GM11168 (cell line): Measurements from ENCODE around the gene BABAM2.
"Not testable (repeated sequence)": the region's sequence is repeated elsewhere in the genome, so short reads cannot be mapped to it uniquely, and the experiment has no call there.

Source experiments
- in situ Hi-C: fragments of 300-500 bp; cut with MboI; formaldehyde crosslinking; loops from one replicate; pipeline ENCODE4 v1.12.0; 2022; ENCODE audit warnings: low sequenced_read_pairs; ENCODE audit not compliant: unreplicated experiment

BABAM2 gene

DNA sequence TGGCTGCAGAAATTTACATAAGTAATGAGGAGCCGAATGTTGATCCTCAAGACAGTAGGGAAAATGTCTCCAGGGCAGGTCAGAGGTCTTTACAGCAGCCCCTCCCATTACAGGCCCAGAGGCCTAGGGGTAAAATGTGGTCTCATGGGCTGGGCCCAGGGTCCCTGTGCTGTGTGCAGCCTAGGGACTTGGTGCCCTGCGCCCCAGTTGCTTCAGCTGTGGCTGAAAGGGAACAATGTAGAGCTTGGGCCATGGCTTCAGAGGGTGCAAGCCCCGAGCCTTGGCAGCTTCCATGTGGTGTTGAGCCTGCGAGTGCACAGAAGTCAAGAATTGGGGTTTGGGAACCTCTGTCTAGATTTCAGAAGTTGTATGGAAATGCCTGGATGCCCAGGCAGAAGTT lies 77.5 kb downstream of the BABAM2 start:
- in situ Hi-C loops, result not testable (repeated sequence)

- in situ Hi-C loops, result not testable (repeated sequence)
These were observed 78.4 kb downstream of the BABAM2 start for GRCh38 chr2:27968957-27969356.

DNA sequence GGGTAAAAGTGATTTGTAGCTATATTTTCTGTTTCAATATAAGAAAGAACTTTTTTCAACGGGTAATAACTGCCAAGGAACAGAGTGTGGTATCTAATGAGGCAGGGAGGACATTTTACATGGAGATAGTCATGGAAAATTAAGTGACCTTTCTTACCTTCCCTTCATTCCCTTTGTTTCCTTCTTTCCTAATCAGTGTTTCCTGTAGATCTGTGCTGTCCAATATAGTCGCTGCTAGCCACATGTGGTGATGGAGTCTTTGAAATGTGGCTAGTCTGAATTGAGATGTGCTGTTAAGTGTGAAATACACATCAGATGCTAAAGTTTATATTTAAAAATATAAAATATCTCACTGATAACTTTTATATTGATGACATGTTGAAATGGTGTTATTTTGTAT lies 81.8 kb downstream of the BABAM2 start:
- in situ Hi-C loops, result no loop called here

DNA sequence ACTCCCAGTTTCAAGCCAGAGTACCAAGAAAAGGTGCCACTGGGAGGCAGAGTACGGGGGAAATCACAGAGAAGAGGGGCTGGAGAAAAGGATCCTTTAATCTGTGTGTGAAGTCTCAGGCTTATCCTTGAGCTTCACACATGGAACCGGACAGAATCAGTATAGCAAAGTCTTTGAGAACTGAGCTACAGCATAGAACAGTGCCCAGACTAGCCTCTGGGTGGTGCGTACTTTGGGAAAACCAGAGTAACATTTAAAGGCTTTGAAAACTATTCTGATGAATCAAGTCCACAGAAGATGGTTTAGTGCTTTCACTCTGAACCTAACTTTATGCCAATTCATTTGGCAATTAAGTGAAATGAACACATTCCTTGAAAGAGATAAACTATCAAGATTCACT lies 83.1 kb downstream of the BABAM2 start:
- in situ Hi-C loops, result no loop called here

DNA sequence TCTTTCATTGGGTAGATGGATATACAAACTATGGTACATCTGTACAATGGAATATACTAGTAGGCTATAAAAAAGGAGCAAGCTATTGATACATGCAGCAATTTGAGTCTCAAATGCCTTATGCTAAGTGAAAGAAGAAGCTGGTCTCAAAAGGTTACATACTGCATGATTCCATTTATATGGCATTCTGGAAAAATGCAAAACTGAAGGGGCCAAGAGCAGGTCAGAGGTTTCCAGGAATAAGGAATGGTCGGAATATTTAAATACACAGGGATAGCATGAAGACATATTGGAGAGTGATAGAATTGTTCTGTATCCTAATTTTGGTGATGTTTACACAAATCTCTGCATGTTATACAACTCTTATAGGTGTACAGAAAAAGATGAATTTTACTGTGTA lies 85.8 kb downstream of the BABAM2 start:
- in situ Hi-C loops, result no loop called here

DNA sequence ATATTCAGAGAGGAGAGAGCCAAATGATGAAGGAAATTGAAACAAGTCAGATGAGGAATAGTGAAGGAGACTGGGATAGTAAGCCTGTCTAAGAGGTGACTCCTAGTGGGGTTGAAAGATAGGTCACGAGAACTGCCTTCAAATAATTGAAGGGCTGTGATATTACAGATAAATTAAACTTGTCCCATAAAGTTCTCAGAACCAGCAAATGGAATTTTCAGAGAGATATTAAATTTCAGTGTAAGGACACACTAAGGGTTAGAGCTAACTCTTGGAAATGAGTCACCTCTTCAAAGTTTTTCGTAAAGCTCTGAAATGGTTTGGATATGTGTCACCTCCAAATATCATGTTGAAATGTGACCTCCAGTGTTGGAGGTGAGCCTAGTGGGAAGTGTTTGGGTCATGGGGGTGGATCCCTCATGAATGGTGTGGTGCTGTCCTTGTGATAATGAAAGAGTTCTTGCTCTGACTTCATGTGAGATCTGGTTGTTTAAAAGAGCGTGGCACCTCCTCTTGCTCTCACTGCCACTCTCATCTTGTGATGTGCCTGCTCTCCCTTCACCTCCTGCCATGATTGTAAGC lies 87.3 kb downstream of the BABAM2 start:
- in situ Hi-C loops, result no loop called here

DNA sequence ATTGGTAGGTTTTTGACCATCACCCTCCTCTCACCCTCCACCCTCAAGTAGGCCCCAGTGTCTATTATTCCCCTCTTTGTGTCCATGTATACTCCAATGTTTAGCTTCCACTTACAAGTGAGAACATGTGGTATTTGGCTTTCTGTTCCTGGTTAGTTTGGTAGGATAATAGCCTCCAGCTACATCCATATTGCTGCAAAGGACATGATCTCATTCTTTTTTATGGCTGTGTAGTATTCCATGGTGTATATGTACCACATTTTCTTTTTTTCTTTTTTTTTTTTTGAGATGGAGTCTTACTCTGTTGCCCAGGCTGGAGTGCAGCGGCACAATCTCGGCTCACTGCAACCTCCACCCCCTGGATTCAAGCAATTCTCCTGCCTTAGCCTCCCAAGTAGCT lies 88.2 kb downstream of the BABAM2 start:
- in situ Hi-C loops, result not testable (repeated sequence)

DNA sequence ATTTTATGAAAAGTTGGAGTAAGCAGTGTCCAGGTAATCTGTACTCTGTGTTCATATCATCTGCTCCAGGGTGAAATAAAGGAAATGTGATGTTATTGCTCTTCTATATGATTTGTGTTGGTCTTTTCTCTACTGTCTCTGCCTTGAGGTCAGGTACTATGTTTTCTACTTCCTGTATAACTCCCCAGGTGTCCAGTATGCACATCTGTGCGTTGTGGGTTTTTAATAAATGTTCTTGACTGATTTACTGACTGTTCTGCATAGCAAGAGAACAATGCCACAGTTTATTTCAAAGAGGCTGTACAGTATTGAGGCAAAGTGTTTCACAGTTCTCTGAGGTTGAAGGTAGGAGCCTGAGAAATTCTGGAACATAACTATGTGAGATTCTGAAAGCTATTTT lies 89.7 kb downstream of the BABAM2 start:
- in situ Hi-C loops, result no loop called here

DNA sequence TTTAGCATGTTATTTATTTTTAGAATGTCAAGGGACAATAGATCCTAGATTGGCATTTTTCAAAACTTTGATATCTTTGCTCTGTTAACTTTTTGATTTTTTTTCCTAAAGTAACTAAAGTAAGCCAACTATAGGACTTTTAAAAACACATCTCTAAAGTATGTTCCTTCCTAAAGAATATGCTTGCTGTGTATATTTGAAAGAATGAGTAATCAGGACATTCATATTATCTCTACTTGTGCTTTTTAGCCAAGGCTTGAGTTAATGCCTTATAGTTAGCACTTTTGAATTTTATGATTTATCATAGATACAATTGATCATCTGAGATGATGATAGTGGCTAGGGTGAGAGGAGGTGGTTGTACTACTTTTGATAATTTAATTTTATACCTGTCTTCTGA lies 93.6 kb downstream of the BABAM2 start:
- in situ Hi-C loops, result no loop called here

DNA sequence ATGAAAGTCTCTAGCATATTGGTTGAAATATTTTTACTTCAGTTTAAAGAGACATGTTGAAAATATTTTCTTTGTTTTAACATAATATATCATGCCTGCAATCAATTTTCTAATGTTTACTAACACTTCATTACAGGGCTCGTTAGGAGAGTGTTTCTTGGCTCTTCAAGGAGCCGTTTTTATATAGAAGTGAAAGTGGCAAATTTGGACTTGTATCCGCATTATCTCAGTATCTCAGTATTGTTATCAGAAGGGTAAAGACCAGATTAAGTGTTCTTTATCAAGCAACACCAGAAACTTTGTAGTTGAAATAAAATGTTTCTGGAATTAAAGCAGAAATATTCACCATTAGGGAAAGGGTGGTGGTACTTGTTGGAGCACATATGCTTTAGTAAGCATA lies 97.8 kb downstream of the BABAM2 start:
- in situ Hi-C loops, result no loop called here

DNA sequence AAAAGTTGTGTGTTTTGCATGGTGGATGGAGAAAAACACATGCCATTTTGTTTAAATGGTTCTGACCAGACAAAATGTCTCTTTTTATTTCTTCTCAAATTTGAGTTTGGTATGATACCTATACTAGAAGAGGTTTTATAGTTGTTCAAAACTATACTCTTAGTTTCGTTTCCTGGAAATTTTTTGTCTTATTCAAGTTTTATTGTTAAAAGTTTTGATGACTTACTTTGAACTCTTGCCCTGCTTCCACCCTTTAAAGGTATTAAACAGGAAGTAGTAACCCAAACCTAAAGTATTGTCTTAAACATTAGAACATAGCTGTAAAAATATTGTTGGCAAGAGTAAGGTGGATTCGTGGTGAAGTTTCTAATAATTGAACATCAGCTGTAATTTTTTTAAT lies 98.2 kb downstream of the BABAM2 start:
- in situ Hi-C loops, result no loop called here

- in situ Hi-C loops, result no loop called here
These were observed 98.6 kb downstream of the BABAM2 start for GRCh38 chr2:27989149-27989548.

- in situ Hi-C loops, result no loop called here
These were observed 99.6 kb downstream of the BABAM2 start for GRCh38 chr2:27990030-27990590.

DNA sequence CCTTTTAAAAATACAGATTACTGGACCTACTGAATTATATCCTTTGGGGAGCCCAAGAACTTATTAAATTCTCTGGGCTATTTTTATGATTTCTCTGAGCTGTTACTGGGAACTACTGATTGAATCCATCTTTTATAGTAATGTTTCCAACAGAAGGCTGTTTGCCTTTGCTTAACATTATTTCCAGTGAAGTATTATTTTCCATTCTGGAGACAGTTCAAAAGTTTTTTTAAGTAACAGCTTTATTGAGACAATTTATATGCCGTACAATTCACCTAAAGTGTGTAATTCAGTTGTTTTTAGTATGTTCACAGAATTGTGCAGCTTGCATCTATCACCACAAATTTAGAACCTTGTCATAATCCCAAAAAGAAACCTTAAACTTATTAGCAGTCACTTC lies 100.6 kb downstream of the BABAM2 start:
- in situ Hi-C loops, result no loop called here

- in situ Hi-C loops, result no loop called here
These were observed 102.4 kb downstream of the BABAM2 start for GRCh38 chr2:27992787-27993401.

DNA sequence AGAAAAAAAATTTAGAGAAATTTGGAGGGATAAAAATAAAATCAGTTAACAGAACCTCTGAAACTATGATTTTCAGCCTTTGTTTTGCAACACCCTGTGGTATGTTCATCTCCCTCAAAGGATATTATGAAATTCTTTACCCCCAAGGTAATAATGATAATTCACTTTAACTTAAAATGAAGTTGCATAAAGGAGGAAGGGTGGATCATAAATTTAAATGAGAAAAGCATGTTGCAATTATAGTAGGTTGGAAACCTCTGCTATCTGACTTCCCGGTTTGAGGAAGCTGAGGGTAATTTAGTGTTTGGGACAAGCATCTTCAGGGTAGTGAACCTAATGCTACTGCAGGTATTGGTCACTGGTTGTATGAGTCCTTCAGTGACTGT lies 102.9 kb downstream of the BABAM2 start:
- in situ Hi-C loops, result no loop called here

DNA sequence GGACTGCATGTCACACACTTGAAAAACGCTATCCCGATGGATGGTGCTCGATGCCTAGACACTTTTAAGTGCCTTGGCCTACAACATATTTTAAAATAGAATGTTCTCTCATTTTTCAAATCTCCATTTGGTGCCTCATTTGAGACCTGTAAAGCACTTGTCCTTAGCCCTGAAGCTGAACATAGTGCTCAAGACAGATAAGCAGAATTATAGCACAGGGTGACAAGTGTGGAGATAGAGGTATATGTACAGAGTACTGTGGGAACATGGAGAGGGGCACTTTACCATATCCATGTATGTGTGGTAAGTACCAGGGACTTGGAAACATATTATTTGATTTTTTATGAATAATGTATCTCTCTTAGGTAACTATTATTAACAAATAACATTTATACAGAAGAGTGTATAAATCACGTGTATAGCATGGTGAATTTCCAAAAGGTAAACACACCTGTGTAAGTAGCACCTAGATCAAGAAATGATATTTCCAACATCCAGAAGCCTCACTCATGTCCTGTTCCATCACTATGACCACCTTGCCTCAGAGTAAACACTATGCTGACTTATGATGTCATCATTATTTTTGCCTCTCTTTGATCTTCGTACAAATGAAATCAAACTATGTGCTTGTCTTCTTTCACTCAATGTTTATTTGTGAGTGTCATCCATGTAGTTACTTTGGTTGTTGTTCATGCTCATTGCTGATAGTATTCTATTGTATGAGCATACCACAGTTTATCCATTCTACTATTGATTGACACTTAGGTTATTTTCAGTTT lies 103.6 kb downstream of the BABAM2 start:
- in situ Hi-C loops, result no loop called here

DNA sequence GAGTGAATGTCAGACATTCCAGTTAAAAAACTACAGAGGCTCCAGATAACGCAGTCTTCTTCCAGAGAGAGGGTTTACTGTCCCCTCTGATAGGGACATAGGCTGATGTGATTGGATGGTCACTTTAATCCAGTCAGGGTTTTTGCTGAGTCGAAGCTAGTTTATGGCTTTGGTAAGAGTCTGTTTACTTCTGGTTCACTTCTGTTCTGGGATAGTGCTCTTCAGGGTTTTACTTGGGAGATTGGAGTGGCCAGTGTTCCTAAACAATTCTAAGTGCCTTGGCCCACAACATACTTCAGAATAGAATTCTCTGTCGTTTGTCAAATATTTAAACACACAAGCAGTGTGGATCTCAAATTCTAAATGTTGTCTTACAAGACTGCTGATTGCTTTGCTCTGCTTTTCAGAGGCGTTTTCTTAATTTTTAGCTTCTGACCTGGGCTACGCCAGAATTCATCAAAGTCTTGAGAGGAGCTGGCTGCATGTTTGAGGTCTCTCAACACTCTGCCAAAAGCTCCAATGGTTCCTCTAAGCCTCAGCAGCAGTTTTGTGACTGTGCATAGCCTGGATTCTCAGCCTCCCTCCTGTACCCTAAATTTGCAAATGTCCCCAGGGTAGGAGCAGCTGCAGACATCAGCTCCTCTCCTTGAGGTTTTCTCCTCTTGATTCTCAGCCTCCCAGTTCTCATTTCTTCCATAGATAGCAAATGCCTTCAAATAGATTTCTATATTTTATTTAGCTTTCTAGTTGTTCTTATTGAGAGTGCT lies 105.8 kb downstream of the BABAM2 start:
- in situ Hi-C loops, result no loop called here

DNA sequence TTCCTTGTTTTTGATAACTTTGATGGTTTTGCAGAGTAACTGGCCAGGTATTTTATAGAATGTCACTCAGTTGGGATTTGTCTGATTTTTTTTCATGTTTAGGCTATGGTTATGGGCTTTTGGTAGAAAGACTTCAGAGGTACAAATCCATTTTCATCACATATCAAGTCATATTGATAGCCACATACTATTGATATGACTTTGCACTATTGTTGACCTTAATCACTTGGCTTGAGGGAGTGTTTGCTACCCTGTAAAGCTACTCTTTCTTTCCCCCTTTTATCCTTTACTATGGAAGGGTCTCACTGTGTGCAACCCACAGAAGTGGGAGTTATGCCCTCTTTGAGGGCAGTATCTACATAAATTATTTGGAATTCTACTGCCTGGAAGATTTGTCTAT lies 109.8 kb downstream of the BABAM2 start:
- in situ Hi-C loops, result no loop called here

DNA sequence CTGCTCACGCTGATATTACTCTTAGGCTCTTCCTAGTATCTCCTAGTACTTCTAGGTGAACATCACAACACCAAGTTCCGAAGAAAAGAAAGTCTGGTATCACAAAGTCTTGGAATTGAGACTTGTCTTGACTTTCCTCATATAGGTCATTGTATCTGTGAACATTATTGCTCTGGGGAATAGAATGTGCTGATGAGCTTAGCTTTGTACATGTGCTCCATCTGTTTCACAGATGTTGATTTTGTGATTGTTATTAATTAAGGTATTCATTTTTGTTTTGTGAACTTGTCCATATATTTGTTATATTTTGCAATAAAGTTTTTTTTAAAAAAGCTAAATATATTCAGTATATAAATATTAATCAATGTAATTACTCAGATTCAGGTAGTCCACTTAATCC lies 111.7 kb downstream of the BABAM2 start:
- in situ Hi-C loops, result no loop called here

DNA sequence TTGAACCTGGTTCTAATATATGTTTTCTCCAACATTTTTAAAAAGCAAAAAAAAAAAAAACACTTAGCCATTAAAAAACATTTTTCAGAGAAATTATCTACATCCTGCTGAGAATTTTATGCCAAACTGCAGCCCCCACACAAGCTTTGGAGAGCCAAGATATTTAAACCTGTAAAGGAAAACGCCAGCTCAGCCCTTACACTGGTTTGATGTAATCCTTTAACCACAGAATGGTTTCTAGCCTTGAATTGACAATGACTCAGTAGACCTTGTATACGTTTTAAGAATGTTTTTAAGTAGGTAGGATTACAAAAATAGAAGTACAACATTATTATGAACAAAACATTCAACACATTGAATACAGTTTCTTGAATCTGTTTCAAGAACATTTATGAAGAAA lies 113.6 kb downstream of the BABAM2 start:
- in situ Hi-C loops, result no loop called here
